ENCODE measurements around the gene FHL2. TPM values are rescaled to one million over a fixed set of nuclear protein-coding genes. Genes with fewer than 3 reads are reported as not detected.

Gene FHL2
- polyA plus RNA-seq, 1 donor (not counting 4 experiments of a cell fraction or from before 2014, with no cell fraction given) = 132 TPM

DNA sequence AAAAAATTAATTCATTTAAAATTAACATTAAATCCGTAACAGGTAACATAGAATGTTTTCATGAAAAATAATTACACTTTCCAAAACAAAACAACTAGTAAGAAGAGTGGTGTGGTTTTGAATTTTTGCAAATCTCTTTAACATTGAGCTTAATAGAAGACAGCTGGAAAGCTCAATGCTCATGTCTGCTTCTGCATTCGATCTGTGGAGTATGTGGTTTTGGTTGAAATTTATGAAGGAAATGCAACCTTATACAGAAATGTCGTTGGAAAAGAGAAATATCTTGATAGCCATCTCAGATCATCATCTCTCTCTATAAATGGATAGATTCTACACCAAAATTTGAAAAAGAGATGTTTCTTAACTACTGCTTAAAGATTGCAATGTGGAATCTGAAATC is 17.3 kb upstream of the FHL2 start:
- dilution Hi-C loops (cut with MboI; ENCODE audit: extremely low pct_ligation_motif_present, low sequenced_read_pairs) = no loop called here
- no peak overlapping the region for H2AFZ ChIP-seq (ENCODE audit: control insufficient read depth, low read length)
- H3K9me3 ChIP-seq (ENCODE audit: control insufficient read depth, low read depth, low read length) = no peaks in the 10 kb centered on the region
- H3K4me3 ChIP-seq (ENCODE audit: control insufficient read depth in 2 of 3, extremely low read depth in 1 of 3, insufficient read depth in 2 of 3, low read depth in 1 of 3, low read length in 3 of 3) = no peak overlapping the region
- H3K4me1 ChIP-seq (ENCODE audit: control insufficient read depth, extremely low read depth, insufficient read depth, low read length) = peaks cover 9% of the 10 kb centered on the region
- H3K9me1 ChIP-seq (ENCODE audit: control insufficient read depth, extremely low read depth, insufficient read depth, low read length) = no peaks in the 10 kb centered on the region
- no peak for FAIRE-seq
- H3K79me2 ChIP-seq (ENCODE audit: control insufficient read depth, insufficient read depth, low read length) = no peaks in the 10 kb centered on the region
- no peak for DNase-seq (ENCODE audit: low read depth, low spot score)
- no peak overlapping the region for H3K4me2 ChIP-seq (ENCODE audit: control insufficient read depth, extremely low read depth, insufficient read depth, low read depth, low read length)
- no peak overlapping the region for H3K27ac ChIP-seq (ENCODE audit: control insufficient read depth, insufficient read depth, low read length)
- H4K20me1 ChIP-seq (ENCODE audit: control insufficient read depth, extremely low read depth, insufficient read depth, low read length) = no peaks in the 10 kb centered on the region
- TF ChIP-seq, protein P1, sequence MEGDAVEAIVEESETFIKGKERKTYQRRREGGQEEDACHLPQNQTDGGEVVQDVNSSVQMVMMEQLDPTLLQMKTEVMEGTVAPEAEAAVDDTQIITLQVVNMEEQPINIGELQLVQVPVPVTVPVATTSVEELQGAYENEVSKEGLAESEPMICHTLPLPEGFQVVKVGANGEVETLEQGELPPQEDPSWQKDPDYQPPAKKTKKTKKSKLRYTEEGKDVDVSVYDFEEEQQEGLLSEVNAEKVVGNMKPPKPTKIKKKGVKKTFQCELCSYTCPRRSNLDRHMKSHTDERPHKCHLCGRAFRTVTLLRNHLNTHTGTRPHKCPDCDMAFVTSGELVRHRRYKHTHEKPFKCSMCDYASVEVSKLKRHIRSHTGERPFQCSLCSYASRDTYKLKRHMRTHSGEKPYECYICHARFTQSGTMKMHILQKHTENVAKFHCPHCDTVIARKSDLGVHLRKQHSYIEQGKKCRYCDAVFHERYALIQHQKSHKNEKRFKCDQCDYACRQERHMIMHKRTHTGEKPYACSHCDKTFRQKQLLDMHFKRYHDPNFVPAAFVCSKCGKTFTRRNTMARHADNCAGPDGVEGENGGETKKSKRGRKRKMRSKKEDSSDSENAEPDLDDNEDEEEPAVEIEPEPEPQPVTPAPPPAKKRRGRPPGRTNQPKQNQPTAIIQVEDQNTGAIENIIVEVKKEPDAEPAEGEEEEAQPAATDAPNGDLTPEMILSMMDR (optimal IDR thresholded peaks at IDR 0.05 in 1 of 3, IDR thresholded peaks at IDR 0.05 in 1 of 3, conservative IDR thresholded peaks at IDR 0.05 in 1 of 3; ENCODE audit: extremely low read depth in 1 of 3, insufficient read depth in 2 of 3, low read length in 3 of 3) = no peak
- TF ChIP-seq EZH2 (IDR thresholded peaks at IDR 0.05; ENCODE audit: low read length) = no peak
- H3K9ac ChIP-seq (ENCODE audit: control insufficient read depth, extremely low read depth, insufficient read depth, low read length) = no peak overlapping the region
- no peaks in the 10 kb centered on the region for H3K36me3 ChIP-seq (ENCODE audit: control insufficient read depth in 2 of 2, extremely low read depth in 1 of 2, insufficient read depth in 2 of 2, low read length in 2 of 2)
- no peaks in the 10 kb centered on the region for H3K27me3 ChIP-seq (ENCODE audit: control insufficient read depth, extremely low read depth, insufficient read depth, low read length)

DNA sequence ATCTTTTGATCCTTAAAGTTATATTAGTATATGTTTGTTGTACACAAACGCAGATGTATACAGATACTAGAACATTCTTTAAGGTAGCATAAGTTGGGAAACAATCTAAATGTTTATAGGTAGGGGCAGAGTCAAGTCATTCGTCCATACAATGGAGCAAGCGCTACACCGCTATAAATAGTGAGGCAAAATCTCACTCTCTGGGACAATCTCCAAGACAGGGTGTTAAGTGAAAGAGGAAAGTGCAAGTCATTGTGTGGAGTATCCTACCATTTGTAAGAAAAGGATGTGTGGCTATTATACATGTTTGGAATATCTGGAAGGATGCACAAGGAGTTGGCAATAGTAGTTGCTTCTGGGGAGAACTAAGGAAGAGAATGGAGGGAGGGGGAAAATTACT is 16.2 kb upstream of the FHL2 start:
- Histone ChIP-seq H3K4me3 (ENCODE audit: control insufficient read depth in 2 of 3, extremely low read depth in 1 of 3, insufficient read depth in 2 of 3, low read depth in 1 of 3, low read length in 3 of 3) (no peak overlapping the region), H4K20me1 (ENCODE audit: control insufficient read depth, extremely low read depth, insufficient read depth, low read length) (no peaks in the 10 kb centered on the region), H3K4me2 (ENCODE audit: control insufficient read depth, extremely low read depth, insufficient read depth, low read depth, low read length) (no peak overlapping the region), H3K27ac (ENCODE audit: control insufficient read depth, insufficient read depth, low read length) (no peak overlapping the region), H3K9me1 (ENCODE audit: control insufficient read depth, extremely low read depth, insufficient read depth, low read length) (no peaks in the 10 kb centered on the region), H3K4me1 (ENCODE audit: control insufficient read depth, extremely low read depth, insufficient read depth, low read length) (peaks cover 20% of the 10 kb centered on the region), H3K9ac (ENCODE audit: control insufficient read depth, extremely low read depth, insufficient read depth, low read length) (no peak overlapping the region), H2AFZ (ENCODE audit: control insufficient read depth, low read length) (no peak overlapping the region), H3K36me3 (ENCODE audit: control insufficient read depth in 2 of 2, extremely low read depth in 1 of 2, insufficient read depth in 2 of 2, low read length in 2 of 2) (no peaks in the 10 kb centered on the region), H3K9me3 (ENCODE audit: control insufficient read depth, low read depth, low read length) (no peaks in the 10 kb centered on the region), H3K27me3 (ENCODE audit: control insufficient read depth, extremely low read depth, insufficient read depth, low read length) (no peaks in the 10 kb centered on the region), H3K79me2 (ENCODE audit: control insufficient read depth, insufficient read depth, low read length) (no peaks in the 10 kb centered on the region)
- no peak for TF ChIP-seq EZH2 (IDR thresholded peaks at IDR 0.05; ENCODE audit: low read length)
- TF ChIP-seq, protein P1 (optimal IDR thresholded peaks at IDR 0.05 in 1 of 3, IDR thresholded peaks at IDR 0.05 in 1 of 3, conservative IDR thresholded peaks at IDR 0.05 in 1 of 3; ENCODE audit: extremely low read depth in 1 of 3, insufficient read depth in 2 of 3, low read length in 3 of 3) = no peak
- no peak for FAIRE-seq
- no peak for DNase-seq (ENCODE audit: low read depth, low spot score)
- dilution Hi-C loops (cut with MboI; ENCODE audit: extremely low pct_ligation_motif_present, low sequenced_read_pairs) = no loop called here
